Measurements from ENCODE around the gene NLRP5.
"Not testable (repeated sequence)": the region's sequence is repeated elsewhere in the genome, so short reads cannot be mapped to it uniquely, and the experiment has no call there.

NLRP5 gene

DNA sequence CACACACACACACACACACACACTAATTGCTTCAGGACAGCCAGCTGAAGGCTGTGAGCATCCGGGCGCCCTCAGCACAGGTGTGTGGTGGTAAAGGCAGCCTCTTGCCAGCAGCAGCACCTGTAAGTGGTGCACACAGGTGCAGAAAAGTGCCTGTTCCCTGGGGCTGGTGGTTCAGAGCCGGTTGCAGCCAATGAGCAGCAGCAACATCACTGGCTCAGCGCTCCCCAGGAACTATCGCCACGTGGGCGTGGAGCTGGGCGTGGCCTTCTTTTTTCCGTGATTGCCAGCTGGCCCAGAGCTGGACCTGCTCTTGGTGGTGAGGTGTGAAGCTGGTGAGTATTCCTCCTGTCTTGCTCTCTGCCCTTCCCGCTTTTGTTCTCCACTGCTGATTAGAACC is at the start of gene NLRP5:
Gene NLRP5 (plus strand): TSS at position 289 of the 400 bp plus-strand sequence.
- TF ChIP-seq, protein P1, sequence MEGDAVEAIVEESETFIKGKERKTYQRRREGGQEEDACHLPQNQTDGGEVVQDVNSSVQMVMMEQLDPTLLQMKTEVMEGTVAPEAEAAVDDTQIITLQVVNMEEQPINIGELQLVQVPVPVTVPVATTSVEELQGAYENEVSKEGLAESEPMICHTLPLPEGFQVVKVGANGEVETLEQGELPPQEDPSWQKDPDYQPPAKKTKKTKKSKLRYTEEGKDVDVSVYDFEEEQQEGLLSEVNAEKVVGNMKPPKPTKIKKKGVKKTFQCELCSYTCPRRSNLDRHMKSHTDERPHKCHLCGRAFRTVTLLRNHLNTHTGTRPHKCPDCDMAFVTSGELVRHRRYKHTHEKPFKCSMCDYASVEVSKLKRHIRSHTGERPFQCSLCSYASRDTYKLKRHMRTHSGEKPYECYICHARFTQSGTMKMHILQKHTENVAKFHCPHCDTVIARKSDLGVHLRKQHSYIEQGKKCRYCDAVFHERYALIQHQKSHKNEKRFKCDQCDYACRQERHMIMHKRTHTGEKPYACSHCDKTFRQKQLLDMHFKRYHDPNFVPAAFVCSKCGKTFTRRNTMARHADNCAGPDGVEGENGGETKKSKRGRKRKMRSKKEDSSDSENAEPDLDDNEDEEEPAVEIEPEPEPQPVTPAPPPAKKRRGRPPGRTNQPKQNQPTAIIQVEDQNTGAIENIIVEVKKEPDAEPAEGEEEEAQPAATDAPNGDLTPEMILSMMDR (IDR thresholded peaks at IDR 0.05; ENCODE audit: insufficient read depth, low read depth, low read length, missing control alignments), result no peak
- H3K4me3 ChIP-seq (ENCODE audit: low read depth, low read length), result no peak within 1 kb of the TSS
- DNase-seq (ENCODE audit: low read depth), result no peak

DNA sequence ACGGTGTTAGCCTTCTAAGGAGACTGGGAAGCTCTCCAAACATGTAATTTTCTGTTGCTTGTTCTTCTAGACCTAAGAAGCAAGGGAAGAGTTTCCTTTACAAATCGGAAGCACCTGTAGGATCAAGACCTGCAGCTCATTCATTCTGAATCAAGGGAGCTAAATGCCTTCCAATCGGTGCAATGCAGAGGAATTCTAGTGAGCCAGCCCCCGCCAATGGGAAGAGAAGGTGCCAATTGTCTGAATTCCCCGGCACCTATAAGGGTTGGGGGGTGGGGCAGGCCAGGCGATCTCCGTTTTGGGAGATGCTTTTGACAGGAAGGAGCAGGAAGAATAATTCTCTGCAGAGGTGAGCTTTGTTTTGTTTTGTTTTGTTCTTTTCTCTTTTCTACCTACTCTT is 47.4 kb upstream of the NLRP5 start:
- no peak for DNase-seq (ENCODE audit: low read depth)
- TF ChIP-seq, protein P1 (IDR thresholded peaks at IDR 0.05; ENCODE audit: insufficient read depth, low read depth, low read length, missing control alignments), result no peak
- no peak overlapping the region for H3K4me3 ChIP-seq (ENCODE audit: low read depth, low read length)

DNA sequence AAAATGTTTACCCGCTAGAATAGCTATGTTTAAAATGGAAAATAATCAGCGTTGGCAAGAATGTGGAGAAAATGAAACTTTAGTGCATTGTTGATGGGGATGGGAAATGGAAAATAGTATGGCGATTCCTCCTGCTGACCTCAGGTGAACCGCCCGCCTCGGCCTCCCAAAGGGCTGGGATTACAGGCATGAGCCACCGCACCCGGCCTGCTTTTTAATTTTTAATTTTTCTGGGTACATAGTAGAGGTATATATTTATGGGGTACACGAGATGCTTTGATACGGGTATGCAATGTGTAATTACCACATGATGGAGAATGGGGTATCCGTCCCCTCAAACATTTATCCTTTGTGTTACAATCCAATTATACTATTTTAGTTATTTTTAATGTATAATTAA is 46.3 kb upstream of the NLRP5 start:
- no peak for DNase-seq (ENCODE audit: low read depth)
- no peak overlapping the region for H3K4me3 ChIP-seq (ENCODE audit: low read depth, low read length)
- TF ChIP-seq, protein P1 (IDR thresholded peaks at IDR 0.05; ENCODE audit: insufficient read depth, low read depth, low read length, missing control alignments), result no peak

DNA sequence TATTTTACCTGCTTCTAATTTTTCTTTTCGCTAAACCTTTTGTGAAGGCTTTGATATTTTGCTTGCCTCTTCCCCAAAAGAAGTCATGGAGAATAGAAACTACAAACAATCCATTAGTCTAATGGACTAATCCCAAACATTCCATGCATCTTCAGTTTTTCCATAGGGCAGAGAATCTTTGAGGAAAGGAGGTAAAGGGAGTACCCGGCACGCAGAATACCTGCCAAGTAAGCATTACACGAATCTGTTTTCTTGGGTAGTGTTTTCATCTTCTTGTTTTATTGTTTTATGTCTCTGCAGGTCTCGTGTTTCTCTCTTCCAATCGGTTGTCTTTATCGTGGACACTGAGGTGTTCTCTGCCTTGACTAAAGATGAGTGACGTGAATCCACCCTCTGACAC is 39.0 kb upstream of the NLRP5 start, which contains the start of gene NLRP8:
Gene NLRP8 (plus strand): TSS at position 301 of the 400 bp plus-strand sequence.
- TF ChIP-seq, protein P1 (IDR thresholded peaks at IDR 0.05; ENCODE audit: insufficient read depth, low read depth, low read length, missing control alignments), result no peak
- no peak within 1 kb of the TSS for H3K4me3 ChIP-seq (ENCODE audit: low read depth, low read length)
- no peak for DNase-seq (ENCODE audit: low read depth)

GRCh38 chr19:55950566-55950965 is 36.0 kb upstream of the NLRP5 start:
- DNase-seq (ENCODE audit: low read depth); H3K4me3 ChIP-seq (ENCODE audit: low read depth, low read length): not testable (repeated sequence)

- TF ChIP-seq, protein P1 (IDR thresholded peaks at IDR 0.05; ENCODE audit: insufficient read depth, low read depth, low read length, missing control alignments), result no peak
- DNase-seq (ENCODE audit: low read depth), result no peak
Measured at GRCh38 chr19:55956431-55956830, 30.1 kb upstream of the NLRP5 start.

GRCh38 chr19:55958356-55958755 is 28.2 kb upstream of the NLRP5 start:
- H3K4me3 ChIP-seq (ENCODE audit: low read depth, low read length), result no peak overlapping the region
- DNase-seq (ENCODE audit: low read depth), result no peak
- TF ChIP-seq, protein P1 (IDR thresholded peaks at IDR 0.05; ENCODE audit: insufficient read depth, low read depth, low read length, missing control alignments), result no peak

More at GRCh38 chr19:55956431-55956830, 30.1 kb upstream of the NLRP5 start:
- no peak overlapping the region for H3K4me3 ChIP-seq (ENCODE audit: low read depth, low read length)

Measured in GM12865 (cell line).